Spleen (tissue), 11 donors: ENCODE data around the gene C22orf31. TPM values are rescaled to one million over a fixed set of nuclear protein-coding genes. Genes with fewer than 3 reads are reported as not detected.

Experiments used
- DNase-seq: peaks from one replicate; pipeline ENCODE4 v3.0.0-alpha.2; 2020
- H3K27ac ChIP-seq, 8 donors: fragments of 200-600 bp; sonication (generic) in 7 of 8; 1 replicate in 4 of 8; 2 replicates in 4 of 8; pipeline versions ENCODE4 v1.5.0 to v1.8.0; 2016 to 2021; ENCODE audit warnings: inconsistent platforms in 4 of 8, mild to moderate bottlenecking in 4 of 8, moderate library complexity in 1 of 8
- H3K27me3 ChIP-seq, 7 donors: fragments of 200-600 bp; sonication (generic) in 6 of 7; replicated peaks in 1 of 7; 1 replicate in 4 of 7; 2 replicates in 3 of 7; pipeline versions ENCODE4 v1.5.0 to v1.8.0; 2016 to 2021; ENCODE audit warnings: inconsistent platforms in 3 of 7, mild to moderate bottlenecking in 1 of 7
- H3K36me3 ChIP-seq, 6 donors: fragments of 200-600 bp; sonication (generic) in 5 of 6; 1 replicate in 4 of 6; 2 replicates in 2 of 6; pipeline versions ENCODE4 v1.5.0 to v1.8.0; 2016 to 2021; ENCODE audit warnings: inconsistent platforms in 2 of 6
- H3K4me1 ChIP-seq, 6 donors: fragments of 200-600 bp; sonication (generic) in 5 of 6; 1 replicate in 3 of 6; 2 replicates in 3 of 6; pipeline versions ENCODE4 v1.5.0 to v1.8.0; 2016 to 2021; ENCODE audit warnings: inconsistent platforms in 3 of 6
- H3K4me3 ChIP-seq, 8 donors: fragments of 200-600 bp; sonication (generic) in 7 of 8; 1 replicate in 4 of 8; 2 replicates in 4 of 8; pipeline versions ENCODE4 v1.5.0 to v1.8.0; 2016 to 2021; ENCODE audit warnings: inconsistent platforms in 4 of 8, mild to moderate bottlenecking in 4 of 8, moderate library complexity in 2 of 8
- H3K9me3 ChIP-seq, 8 donors: fragments of 200-600 bp; sonication (generic) in 7 of 8; 1 replicate in 4 of 8; 2 replicates in 4 of 8; pipeline versions ENCODE4 v1.5.0 to v1.8.0; 2016 to 2021; ENCODE audit warnings: inconsistent platforms in 4 of 8
- POLR2A ChIP-seq, 3 donors: fragments of 450-650 bp; IDR thresholded peaks; one replicate each; pipeline ENCODE4 v1.5.1; 2017; ENCODE audit warnings: antibody characterized with exemption in 3 of 3, mild to moderate bottlenecking in 1 of 3
- POLR2AphosphoS5 ChIP-seq, 3 donors: sonication (generic); formaldehyde crosslinking; IDR thresholded peaks; one replicate each; pipeline ENCODE4 v1.5.1; 2017; ENCODE audit warnings: antibody characterized with exemption in 3 of 3
- WGBS, 5 donors: extraction: QIAGEN DNeasy Blood & Tissue Kit in 3 of 5; methylation state at CpG; one replicate each; pipeline versions ENCODE4 v1.1.5 to v1.1.7; 2013 to 2018; 5-methylcytosine and 5-hydroxymethylcytosine counted together
- intact Hi-C: fragments of 100-400 bp; cut with DNase I; formaldehyde crosslinking; loops from one replicate; pipeline ENCODE4 v1.15.0; 2023; ENCODE audit warnings: low total_unique reads
- polyA plus RNA-seq, 3 donors: library from polyadenylated mRNA; stranded (reverse); fragments of 200-250 nt; gene quantifications; one replicate each; pipeline ENCODE4 v1.2.1, GENCODE V29; 2013
- total RNA-seq, 7 donors: library from RNA; depleted of rRNA in 3 of 7; stranded (reverse); fragments of >200 nt in 3 of 7; fragmentation: NEBNext Ultra II Directional in 4 of 7; extraction: Animal tissue kit (Norgen Biotek cat#: 25700) in 4 of 7; gene quantifications; one replicate each; pipeline versions ENCODE4 v1.1.0 to v1.2.1, GENCODE V29; 2016 to 2021
- TF ChIP-seq, protein P1 (sequence below), 11 experiments: fragments of 200-600 bp in 7 of 11; fragments of 450-650 bp in 4 of 11; sonication (generic) in 4 of 11; IDR thresholded peaks in 8 of 11; conservative IDR thresholded peaks in 3 of 11; 1 replicate in 7 of 11; 2 replicates in 4 of 11; pipeline versions ENCODE4 v1.4.0 to v1.8.0; 2016 to 2021; ENCODE audit warnings: antibody characterized with exemption in 11 of 11, inconsistent platforms in 4 of 11, mild to moderate bottlenecking in 1 of 11
- donor health status: healthy with polysubstance abuse.
- donor health status: DM: no; HTN: no; CAD: no; lungs with moderate emphysema.
- donor health status: DM: no; HTN: no; CAD: no.
- donor health status: Bipolar disorder and iron deficiency.
- donor health status: healthy.
- donor health status: DM: no; HTN: no; CAD: no.
- donor health status: DM: yes; HTN: yes; CAD: no.

C22orf31 gene
- total and polyA plus RNA-seq, 10 donors: not detected

DNA sequence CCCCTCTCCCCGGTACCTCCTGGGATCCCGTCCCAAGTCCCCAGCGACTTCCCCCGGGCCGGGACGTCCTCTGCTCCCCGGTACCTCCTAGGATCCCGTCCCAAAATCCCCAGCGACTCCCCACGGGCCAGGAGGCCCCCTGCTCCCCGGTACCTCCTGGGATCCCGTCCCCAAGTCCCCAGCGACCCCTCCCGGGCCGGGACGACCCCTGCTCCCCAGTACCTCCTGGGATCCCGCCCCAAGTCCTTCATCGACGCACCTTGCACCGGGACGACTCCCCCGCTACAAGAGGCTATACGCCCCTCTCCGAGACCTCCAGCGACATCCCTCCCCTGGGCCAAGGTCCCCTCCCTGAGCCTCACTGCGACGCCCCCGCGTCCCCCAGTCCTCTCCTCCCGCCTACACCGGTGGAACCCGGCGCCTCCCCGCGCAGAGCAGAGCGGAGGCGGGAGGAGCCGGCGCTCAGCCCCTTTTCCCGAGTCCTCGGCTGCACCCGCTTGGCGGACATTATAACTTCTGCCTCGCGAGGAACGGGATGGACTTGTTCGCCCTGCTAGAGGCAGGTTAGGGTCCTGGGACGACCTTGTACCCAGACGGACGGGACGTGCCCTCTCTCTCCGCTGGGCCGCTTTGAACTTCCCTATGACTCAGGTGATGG is 12.1 kb upstream of the C22orf31 start:
- Histone ChIP-seq H3K36me3 (no peaks in the 10 kb centered on the region), H3K9me3 (no peaks in the 10 kb centered on the region), H3K27ac (peak overlapping the region in 7 of 8 donors; percentile 22 to 88 (median 71)), H3K4me3 (peak overlapping the region; percentile 41 to 80 (median 55)), H3K4me1 (peaks cover 17 to 62% (median 37%) of the 10 kb centered on the region in 6 donors), H3K27me3 (peaks cover 0 to 75% (median 25%) of the 10 kb centered on the region in 7 donors)
- TF ChIP-seq POLR2A (IDR thresholded peaks at IDR 0.05) (no peak), POLR2AphosphoS5 (IDR thresholded peaks at IDR 0.05) (peak in 2 of 3 donors; percentile 53 to 74)
- TF ChIP-seq, protein P1, sequence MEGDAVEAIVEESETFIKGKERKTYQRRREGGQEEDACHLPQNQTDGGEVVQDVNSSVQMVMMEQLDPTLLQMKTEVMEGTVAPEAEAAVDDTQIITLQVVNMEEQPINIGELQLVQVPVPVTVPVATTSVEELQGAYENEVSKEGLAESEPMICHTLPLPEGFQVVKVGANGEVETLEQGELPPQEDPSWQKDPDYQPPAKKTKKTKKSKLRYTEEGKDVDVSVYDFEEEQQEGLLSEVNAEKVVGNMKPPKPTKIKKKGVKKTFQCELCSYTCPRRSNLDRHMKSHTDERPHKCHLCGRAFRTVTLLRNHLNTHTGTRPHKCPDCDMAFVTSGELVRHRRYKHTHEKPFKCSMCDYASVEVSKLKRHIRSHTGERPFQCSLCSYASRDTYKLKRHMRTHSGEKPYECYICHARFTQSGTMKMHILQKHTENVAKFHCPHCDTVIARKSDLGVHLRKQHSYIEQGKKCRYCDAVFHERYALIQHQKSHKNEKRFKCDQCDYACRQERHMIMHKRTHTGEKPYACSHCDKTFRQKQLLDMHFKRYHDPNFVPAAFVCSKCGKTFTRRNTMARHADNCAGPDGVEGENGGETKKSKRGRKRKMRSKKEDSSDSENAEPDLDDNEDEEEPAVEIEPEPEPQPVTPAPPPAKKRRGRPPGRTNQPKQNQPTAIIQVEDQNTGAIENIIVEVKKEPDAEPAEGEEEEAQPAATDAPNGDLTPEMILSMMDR (IDR thresholded peaks at IDR 0.05 in 8 of 11, conservative IDR thresholded peaks at IDR 0.05 in 3 of 11): peak in 1 of 11 experiments; percentile 6
- peak; percentile 87 for DNase-seq
- intact Hi-C loops: no loop called here
- WGBS, 5 donors: 3 to 11% (median 5%) methylated on average over 45 to 53 of the region's 53 CpGs

DNA sequence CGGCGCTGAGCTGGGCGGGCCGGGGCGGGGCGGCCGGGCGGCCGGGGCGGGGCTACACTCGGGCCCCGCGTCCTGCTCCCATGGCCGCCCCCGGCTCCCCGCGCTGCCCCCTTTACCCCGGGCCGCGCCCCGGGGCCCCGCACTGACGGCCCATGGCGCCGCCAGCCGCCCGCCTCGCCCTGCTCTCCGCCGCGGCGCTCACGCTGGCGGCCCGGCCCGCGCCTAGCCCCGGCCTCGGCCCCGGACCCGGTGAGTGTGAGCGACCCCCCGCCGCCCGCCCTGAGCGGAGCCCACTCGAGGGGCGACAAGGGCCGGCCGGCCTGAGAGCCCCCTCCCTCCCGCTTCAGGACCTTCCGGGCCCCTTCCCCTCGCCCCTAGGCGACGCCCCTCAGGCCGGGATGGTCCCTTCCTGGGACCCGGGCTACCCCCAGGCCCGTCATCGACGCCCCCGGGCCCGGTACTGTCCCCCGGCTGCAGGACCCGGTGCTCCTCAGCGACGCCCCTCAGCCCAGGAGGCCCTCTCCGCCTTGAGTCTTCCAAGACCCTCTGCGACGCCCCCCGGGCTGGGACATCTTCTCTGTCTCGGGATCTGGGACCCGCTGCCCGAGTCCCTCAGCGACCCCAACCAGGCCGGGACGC is 11.5 kb upstream of the C22orf31 start, which contains the start of gene KREMEN1:
Gene KREMEN1 (plus strand): TSS at position 57 of the 639 bp plus-strand sequence. CDS start 96 bp downstream, at position 153.
- Histone ChIP-seq H3K4me3 (peak within 1 kb of the TSS; percentile 48 to 80 (median 55)), H3K27me3 (peaks cover 0 to 77% (median 25%) of the 10 kb centered on the region in 7 donors), H3K9me3 (no peaks in the 10 kb centered on the region), H3K36me3 (no peaks in the 10 kb centered on the region), H3K4me1 (peaks cover 17 to 58% (median 34%) of the 10 kb centered on the region in 6 donors), H3K27ac (peak within 1 kb of the TSS in 7 of 8 donors; percentile 22 to 88 (median 71))
- peak; percentile 87 for DNase-seq
- TF ChIP-seq POLR2AphosphoS5 (IDR thresholded peaks at IDR 0.05) (peak in 1 of 3 donors; percentile 1), POLR2A (IDR thresholded peaks at IDR 0.05) (no peak)
- intact Hi-C loops: no loop called here
- 2 to 10% (median 2%) methylated on average over 27 to 76 of the region's 76 CpGs; no CpG with 5 or more reads in 1 of the 5 donors for WGBS, 5 donors

DNA sequence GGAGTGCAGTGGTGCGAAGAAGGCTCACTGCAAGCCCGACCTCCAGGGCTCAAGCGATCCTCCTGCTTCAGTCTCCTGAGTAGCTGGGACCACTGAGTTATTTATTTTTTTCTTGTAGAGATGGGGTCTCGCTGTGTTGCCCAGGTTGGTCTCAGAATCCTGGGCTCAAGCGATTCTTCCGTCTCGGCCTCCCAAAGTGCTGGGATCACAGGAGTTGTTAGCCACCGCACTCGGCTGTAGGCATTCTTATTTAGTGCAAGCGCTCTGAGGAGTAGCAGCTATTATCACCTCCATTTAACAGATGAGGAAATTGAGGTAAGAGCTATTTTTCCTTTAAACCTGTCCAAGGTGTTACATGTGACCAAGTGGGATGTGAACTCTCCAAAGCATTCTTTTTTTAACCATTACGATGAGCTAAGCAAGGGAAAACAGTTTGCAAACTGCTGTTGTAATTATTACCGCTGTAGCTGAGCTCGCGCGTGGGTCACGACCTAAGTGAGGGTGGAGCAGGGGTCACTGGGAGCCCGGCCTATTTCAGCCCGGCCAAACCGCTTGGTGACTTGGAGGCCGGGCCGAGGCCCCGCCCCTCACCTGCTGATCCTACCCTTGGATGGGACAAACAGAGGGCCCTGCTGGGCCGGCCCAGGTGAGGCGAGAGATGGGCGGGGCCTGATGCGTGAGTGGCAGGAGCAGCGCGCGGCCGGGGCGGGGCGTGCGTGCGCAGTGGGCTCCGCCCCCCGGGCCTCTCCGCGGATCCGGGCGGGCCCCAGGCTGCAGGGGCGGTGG is 10.8 kb upstream of the C22orf31 start:
- Histone ChIP-seq H3K4me1 (peaks cover 17 to 51% (median 34%) of the 10 kb centered on the region in 6 donors), H3K27me3 (peaks cover 0 to 84% (median 25%) of the 10 kb centered on the region in 7 donors), H3K36me3 (no peaks in the 10 kb centered on the region), H3K27ac (peak overlapping the region in 2 of 8 donors; percentile 18 to 71), H3K9me3 (no peaks in the 10 kb centered on the region), H3K4me3 (peak overlapping the region; percentile 16 to 80 (median 54))
- 21 to 48% (median 27%) methylated on average over 20 to 41 of the region's 41 CpGs for WGBS, 5 donors
- TF ChIP-seq, protein P1 (IDR thresholded peaks at IDR 0.05 in 8 of 11, conservative IDR thresholded peaks at IDR 0.05 in 3 of 11): no peak
- TF ChIP-seq POLR2A (IDR thresholded peaks at IDR 0.05): no peak
- TF ChIP-seq POLR2AphosphoS5 (IDR thresholded peaks at IDR 0.05): peak in 2 of 3 donors; percentile 27 to 52
- peak; percentile 95 for DNase-seq
- intact Hi-C loops: no loop called here

DNA sequence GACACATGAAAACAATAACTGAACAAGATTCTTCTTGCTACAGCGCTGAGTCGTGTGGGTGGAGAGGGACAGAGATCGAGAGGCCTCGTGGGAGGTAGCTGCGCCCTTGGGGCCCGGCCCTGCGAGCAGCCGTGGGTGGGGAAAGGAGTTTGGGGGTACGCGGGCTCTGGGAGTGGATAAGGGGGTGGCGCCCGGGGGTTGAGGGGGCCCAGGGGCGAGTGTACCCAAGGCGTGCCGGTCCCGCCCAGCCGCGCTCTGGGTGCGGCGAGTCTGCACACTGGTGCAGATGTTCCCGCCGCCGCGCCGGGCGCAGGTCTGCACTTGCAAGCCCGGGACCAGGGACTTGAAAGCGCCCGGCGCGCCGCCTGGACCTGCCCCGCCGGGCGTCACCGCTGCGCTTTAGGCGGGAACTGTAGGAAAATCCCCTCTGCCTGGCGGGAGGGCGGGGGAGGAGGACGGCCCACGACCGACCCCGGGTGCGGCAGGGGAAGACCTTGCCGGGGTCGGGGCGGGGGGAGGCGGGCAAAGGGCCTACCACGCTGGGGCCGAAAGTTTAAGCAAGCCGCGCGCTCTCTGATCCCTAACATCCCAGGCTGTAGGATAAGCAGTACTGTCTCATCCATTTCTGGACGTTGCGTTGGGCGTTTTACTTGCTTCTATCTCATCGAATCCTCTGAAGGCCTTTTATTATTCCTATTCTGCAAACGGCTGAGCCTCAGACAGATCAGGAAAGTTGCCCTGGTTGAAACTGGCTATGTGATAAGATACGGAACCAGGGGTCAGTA is 9.8 kb upstream of the C22orf31 start:
- TF ChIP-seq POLR2AphosphoS5 (IDR thresholded peaks at IDR 0.05): no peak
- no peak for TF ChIP-seq POLR2A (IDR thresholded peaks at IDR 0.05)
- TF ChIP-seq, protein P1 (IDR thresholded peaks at IDR 0.05 in 8 of 11, conservative IDR thresholded peaks at IDR 0.05 in 3 of 11): no peak
- Histone ChIP-seq H3K4me1 (peaks cover 17 to 44% (median 34%) of the 10 kb centered on the region in 6 donors), H3K27me3 (peaks cover 0 to 85% (median 25%) of the 10 kb centered on the region in 7 donors), H3K9me3 (no peaks in the 10 kb centered on the region), H3K36me3 (no peaks in the 10 kb centered on the region), H3K4me3 (peak overlapping the region; percentile 9 to 80 (median 54)), H3K27ac (peak overlapping the region in 2 of 8 donors; percentile 17 to 18)
- DNase-seq: peak; percentile 84
- WGBS, 5 donors: 2 to 8% (median 4%) methylated on average over 46 to 60 of the region's 60 CpGs
- intact Hi-C loops: no loop called here
